GM19240 (cell line): Measurements from ENCODE around the gene APC2.
A peak's percentile ranks its signal among the peaks of the same experiment; 100 is the strongest.
"Not testable (repeated sequence)": the region's sequence is repeated elsewhere in the genome, so short reads cannot be mapped to it uniquely, and the experiment has no call there.

Experiments
- DNase-seq: peaks from one replicate; pipeline ENCODE4 v3.0.0; 2011; ENCODE audit warnings: low spot score; ENCODE audit not compliant: insufficient read length

APC2 gene

GRCh38 chr19:1429750-1430149 is 20.2 kb upstream of the APC2 start:
- no peak for DNase-seq

- DNase-seq, result no peak
Measured at GRCh38 chr19:1430246-1430645, 19.7 kb upstream of the APC2 start.

DNA sequence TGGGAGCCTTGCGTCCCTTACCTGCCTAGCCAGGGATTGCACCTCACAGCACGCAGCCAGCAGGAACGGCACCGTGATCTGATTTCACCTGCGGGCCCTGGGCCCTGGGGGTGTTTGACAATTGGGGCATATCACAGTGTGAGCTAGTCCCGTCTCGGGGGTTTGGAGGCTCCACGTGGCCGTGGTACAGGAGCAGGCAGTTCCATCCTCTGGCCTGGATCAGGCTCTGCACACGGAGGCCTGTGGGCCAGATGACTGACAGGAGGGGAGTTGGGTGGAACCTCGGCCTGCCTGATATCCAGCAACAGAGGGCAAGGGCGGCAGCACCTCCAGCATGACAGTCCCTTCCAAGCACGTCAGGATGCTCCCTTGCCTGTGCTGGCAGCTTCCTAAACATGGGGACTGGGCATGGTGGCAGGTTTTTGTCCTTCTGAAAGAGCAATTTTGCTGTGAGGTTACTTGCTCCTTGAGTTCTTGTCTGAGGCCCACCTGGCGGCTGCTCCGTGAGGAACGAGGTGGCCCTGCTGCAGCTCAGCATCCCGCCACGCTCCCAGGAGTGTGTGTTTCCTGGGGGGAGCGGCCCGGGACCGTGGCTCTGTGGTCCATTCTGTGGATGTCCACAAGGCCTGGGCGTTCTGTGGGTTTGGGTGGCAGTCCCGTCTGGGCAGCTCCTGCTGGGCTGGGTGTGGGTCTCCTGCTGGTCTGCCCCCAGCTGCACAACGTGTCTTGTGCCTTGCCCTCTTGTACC is 18.0 kb upstream of the APC2 start:
- no peak for DNase-seq

DNA sequence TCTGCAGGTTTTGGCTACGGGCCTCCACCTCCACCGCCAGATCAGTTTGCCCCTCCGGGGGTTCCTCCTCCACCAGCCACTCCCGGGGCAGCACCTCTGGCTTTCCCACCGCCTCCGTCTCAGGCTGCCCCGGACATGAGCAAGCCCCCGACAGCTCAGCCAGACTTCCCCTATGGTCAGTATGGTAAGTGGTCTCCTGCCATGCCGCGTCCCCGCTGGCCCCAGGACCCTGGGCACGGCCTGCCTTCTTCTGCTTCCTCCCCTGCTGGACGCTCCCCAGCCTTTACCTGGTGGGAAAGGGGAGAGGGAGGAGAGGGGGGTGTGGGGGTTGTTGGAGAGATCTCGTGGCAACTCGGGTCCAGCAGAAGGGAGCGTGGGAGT is 17.4 kb upstream of the APC2 start:
- DNase-seq, result no peak

GRCh38 chr19:1433119-1434039 is 16.5 kb upstream of the APC2 start:
- no peak for DNase-seq

DNA sequence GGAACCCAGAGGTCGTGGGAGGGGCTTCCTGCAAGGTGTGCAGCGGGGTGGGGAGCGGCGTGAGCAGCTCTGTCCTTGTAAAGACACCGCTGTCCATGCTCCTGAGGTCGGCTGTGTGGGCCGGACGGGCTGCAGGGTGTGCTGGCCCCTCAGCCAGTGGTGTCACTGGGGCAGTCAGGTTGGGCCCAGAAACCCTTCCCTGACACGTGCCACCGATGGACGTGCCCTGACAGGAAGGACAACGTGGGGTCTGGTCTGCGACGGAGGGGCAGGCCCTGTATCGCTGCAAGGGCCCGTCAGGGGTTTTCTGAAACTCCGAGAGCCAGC is 15.9 kb upstream of the APC2 start:
- no peak for DNase-seq

DNA sequence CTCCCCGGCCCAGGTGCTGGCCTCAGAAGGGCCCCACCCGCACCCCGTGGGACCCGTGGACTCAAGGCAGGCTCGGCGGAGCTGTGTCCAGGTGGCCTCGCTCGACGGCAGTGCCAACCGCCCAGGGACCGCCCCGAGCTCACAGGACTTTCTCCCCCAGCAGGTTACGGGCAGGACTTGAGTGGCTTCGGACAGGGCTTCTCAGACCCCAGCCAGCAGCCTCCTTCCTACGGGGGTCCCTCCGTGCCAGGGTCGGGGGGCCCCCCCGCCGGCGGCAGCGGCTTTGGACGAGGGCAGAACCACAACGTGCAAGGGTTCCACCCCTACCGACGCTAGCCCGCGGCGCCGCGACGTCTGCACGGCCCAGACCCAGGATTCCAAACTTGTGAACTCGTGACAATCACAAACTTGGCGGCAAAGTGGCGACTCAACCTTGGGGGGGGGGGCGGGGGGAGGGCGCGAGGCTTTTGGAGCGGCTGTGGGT is 15.3 kb upstream of the APC2 start:
- DNase-seq, result no peak

DNA sequence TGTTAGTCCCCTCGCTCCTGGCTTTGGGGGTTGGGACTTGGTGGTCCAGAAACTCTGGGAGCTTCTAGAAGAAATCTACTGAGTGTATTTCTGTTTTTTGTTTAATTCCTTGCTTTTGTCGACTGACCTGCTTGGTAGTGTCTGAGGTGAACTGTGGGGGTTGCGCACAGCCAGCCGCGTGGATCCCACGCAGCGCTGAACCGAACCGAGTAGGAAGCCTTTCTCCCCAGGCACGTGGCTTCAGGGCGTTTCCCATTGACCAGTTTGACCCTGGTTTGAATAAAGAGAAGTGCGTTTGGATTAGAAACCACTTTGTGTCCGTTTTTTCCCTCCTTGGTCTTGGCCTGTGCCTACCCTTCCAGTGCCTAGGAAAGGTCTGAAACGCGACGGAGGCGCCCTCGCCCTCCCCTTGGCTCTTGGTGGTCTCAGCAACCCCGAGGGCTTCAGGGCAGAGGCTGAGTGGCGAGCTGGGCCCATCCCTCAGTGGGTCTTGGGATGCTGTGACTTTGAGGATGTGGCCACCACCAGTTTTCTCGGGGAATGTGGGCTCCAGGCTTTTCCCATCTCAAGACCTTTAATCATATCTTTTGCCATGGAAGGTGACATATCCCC is 14.4 kb upstream of the APC2 start:
- no peak for DNase-seq

DNA sequence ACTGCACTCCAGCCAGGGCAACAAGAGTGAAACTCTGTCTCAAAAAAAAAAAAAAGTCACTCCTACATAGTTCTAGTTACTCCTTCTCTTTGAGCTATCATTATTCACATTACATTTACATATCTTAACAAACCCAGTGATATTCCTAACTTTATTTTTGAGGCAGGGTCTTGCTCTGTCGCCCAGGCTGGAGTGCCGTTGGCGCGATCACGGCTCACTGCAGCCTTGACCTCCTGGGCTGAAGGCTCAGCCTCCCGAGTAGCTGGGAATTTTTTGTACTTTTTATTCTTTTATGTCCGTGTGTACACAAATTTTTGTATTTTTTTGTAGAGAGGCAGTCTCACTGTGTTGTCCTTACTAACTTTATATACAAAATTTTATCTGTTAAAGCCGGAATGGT is 12.3 kb upstream of the APC2 start:
- DNase-seq, result no peak

DNA sequence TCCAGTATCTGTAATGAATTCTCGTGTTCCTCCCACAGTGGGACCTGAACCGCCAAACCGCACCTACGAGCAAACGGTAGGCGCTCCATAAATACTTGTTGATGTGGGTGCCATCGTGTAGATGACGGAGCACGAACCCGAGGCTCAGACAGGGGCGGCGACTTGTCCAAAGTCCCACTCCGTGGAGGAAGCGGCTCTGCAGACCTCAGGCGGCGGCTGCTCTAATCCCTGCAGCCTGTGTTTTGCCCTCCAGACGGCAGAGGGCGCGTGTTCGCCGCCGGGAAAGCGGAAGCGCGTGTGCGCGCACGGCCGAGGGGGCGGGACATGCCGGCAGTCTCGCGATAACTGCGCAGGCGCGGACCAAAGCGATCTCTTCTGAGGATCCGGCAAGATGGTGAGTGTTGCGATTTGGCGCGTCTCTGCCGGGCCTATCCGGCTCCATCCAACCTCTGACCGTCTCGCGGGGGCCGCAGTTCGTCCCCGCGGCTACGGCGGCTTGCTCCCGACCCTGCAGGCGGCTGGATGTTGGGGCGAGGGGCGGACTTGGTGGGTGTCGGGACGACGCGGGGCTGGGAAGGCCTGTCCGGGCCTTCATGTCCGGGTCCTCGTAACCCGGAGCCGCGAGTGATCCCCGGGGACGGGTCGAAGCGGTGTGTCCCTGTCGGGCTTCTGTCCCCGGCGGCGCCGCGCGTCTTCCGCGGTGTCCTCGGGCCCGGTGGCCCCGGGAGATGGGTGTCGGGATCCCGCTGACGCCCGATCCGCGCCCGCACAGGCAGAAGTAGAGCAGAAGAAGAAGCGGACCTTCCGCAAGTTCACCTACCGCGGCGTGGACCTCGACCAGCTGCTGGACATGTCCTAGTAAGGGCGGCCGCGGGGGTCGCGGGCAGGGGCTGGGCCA is 11.6 kb upstream of the APC2 start, which contains the start of gene RPS15:
Gene RPS15 (plus strand): TSS at position 362 of the 898 bp plus-strand sequence. CDS start 30 bp downstream, at position 392.
- DNase-seq, result peak; percentile 98

GRCh38 chr19:1438933-1439354 is 11.0 kb upstream of the APC2 start:
- no peak for DNase-seq

GRCh38 chr19:1439525-1440417 is 10.2 kb upstream of the APC2 start:
- DNase-seq, result not testable (repeated sequence)

- no peak for DNase-seq
Measured at GRCh38 chr19:1440418-1440801, 9.5 kb upstream of the APC2 start.

DNA sequence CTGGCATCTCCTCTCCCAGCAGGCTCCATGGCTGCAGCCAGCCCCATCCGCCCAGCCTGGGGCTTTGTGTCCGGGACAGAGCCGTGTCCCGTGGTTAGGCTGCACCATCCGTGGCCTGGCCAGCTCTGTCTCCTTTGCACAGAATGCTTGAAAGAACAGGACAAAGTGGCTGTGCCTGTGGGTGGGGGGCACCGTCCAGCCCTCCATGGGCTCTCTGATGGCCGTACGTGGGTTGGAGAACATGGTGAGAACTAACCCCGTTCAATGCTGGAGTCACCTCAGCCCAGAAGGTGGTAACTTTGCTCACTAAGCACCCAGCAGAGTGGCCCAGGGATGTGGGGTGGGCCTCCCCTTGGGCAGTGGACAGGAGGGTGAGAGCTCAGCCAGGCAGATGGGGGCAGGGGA is 8.9 kb upstream of the APC2 start:
- no peak for DNase-seq

DNA sequence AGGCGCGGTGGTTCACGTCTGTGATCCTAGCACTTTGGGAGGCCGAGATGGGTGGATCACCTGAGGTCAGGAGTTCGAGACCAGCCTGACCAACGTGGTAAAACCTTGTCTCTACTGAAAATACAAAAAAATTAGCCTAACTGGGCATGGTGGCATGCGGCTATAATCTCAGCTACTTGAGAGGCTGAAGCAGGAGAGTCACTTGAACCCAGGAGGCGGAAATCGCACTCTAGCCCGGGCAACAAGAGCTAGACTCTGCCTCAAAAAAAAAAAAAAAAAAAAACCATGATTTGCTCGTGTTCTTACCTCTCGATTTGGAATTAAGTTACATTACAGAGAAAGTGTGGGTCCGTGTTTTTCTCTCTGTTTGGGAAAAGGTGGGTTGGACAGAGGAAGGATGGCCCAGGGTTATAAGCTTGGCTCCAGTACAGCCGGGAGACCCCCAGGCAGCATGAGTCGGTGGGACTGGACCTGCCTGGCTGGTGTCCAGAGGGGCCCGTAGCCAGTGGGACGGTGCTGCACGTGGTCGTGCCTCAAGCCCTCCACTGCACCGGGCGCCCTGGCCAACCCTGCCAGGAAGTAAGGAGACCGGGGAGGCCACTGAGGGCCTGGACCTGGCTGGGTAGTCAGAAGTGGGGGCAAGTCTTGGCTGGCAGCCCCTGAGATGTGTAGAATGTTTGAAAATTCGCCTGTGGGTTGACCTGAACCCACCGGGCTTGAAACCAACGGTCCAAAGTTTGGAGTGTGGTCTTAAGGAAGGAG is 8.1 kb upstream of the APC2 start:
- DNase-seq, result no peak

DNA sequence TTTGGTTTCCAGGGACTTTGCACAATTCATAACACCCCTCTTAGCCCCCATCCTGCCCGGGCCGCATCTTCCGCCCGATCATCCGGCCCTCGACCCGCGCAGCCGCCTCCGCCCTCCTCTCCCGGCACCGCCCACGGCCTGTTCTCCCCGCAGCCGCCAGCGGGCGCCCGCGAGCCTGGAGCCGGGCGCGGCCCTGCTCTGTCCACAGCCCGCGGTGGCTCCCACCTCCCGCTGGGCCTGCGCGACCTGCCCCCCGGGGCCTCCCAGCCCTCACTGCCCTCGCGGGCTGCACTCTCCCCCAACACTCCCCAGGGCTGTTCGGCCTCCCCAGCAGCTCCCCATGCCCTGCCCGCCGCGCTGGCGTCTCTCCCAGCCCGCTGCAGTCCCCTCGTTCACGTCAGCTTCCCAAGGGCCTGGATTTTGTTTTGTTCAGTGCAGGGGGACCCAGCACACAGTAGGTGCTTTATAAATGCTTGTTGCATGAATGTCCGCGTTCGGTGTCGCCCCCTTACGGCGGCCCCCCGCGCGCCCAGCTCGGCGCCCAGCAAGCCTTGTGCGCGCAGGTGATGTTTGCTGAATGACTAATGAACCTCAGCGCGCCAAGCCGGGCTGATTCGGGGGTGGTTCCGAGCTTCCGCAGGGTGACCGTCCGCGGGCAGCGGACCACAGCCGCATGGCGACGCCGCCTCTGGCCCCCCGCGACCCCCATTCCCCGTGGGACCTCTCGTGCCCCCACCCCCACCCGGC is 4.6 kb upstream of the APC2 start:
- peak; percentile 94 for DNase-seq

- DNase-seq, result no peak
Measured at GRCh38 chr19:1445932-1446712, 3.8 kb upstream of the APC2 start.
